ACHN (cell line): ENCODE measurements around the gene FAM24A.
A peak's percentile ranks its signal among the peaks of the same experiment; 100 is the strongest.
"Not testable (repeated sequence)": the region's sequence is repeated elsewhere in the genome, so short reads cannot be mapped to it uniquely, and the experiment has no call there.

Source experiments
- DNase-seq: peaks from one replicate; pipeline ENCODE4 v3.0.0-alpha.2; 2015
- in situ Hi-C: cut with HindIII; loops from 2 replicates; pipeline ENCODE4 v1.10.0; 2017; ENCODE audit warnings: low sequenced_read_pairs, low pct_ligation_motif_present, low pct_unique_long_range_greater_than_20kb

Gene FAM24A

GRCh38 chr10:122910310-122910709, at the start of gene FAM24A:
Gene FAM24A, plus strand, starts transcription at chr10:122910610. Its CDS starts 1,025 bp downstream, at chr10:122911635.
- in situ Hi-C loops = no loop called here

GRCh38 chr10:122861711-122862161, 48.7 kb upstream of the FAM24A start:
- in situ Hi-C loops = no loop called here
- peak; percentile 83 for DNase-seq

More at GRCh38 chr10:122910310-122910709, at the start of gene FAM24A:
- no peak for DNase-seq

- DNase-seq = no peak
- in situ Hi-C loops = no loop called here
Measured at GRCh38 chr10:122863216-122864193, 46.9 kb upstream of the FAM24A start.

- in situ Hi-C loops = no loop called here
Measured at GRCh38 chr10:122864194-122864592, 46.2 kb upstream of the FAM24A start.

GRCh38 chr10:122864901-122865300, 45.5 kb upstream of the FAM24A start:
- in situ Hi-C loops = no loop called here
- peak; percentile 68 for DNase-seq

More at GRCh38 chr10:122864194-122864592, 46.2 kb upstream of the FAM24A start:
- no peak for DNase-seq

- in situ Hi-C loops = not testable (repeated sequence)
Measured at GRCh38 chr10:122866757-122867482, 43.5 kb upstream of the FAM24A start.

GRCh38 chr10:122868768-122869167, 41.6 kb upstream of the FAM24A start:
- DNase-seq, in situ Hi-C loops: not testable (repeated sequence)

More at GRCh38 chr10:122866757-122867482, 43.5 kb upstream of the FAM24A start:
- peak; percentile 69 for DNase-seq

- in situ Hi-C loops, DNase-seq: not testable (repeated sequence)
Measured at GRCh38 chr10:122871947-122872346, 38.5 kb upstream of the FAM24A start.

- in situ Hi-C loops = no loop called here
- DNase-seq = no peak
Measured at GRCh38 chr10:122875843-122876466, 34.5 kb upstream of the FAM24A start.

GRCh38 chr10:122876467-122876855, 33.9 kb upstream of the FAM24A start:
- in situ Hi-C loops = no loop called here
- DNase-seq = no peak

GRCh38 chr10:122877264-122877663, 33.1 kb upstream of the FAM24A start:
- no peak for DNase-seq
- in situ Hi-C loops = no loop called here

- in situ Hi-C loops = no loop called here
- peak; percentile 39 for DNase-seq
Measured at GRCh38 chr10:122878799-122879338, 31.5 kb upstream of the FAM24A start.

- DNase-seq = peak; percentile 99
- in situ Hi-C loops = no loop called here
Measured at GRCh38 chr10:122879339-122880273, 30.8 kb upstream of the FAM24A start, which contains the start of gene FAM24B. Gene FAM24B, minus strand, starts transcription at chr10:122879581. Its CDS starts 29,066 bp downstream, at chr10:122850515.

GRCh38 chr10:122882766-122883165, 27.6 kb upstream of the FAM24A start:
- DNase-seq = no peak
- in situ Hi-C loops = no loop called here

- no peak for DNase-seq
- in situ Hi-C loops = no loop called here
Measured at GRCh38 chr10:122884166-122884565, 26.2 kb upstream of the FAM24A start.

GRCh38 chr10:122894261-122894944, 16.0 kb upstream of the FAM24A start:
- DNase-seq = no peak
- in situ Hi-C loops = no loop called here

GRCh38 chr10:122903861-122904260, 6.5 kb upstream of the FAM24A start:
- DNase-seq, in situ Hi-C loops: not testable (repeated sequence)
